Colonic mucosa (tissue), 4 donors: ENCODE data around the gene ABLIM1. TPM values are rescaled to one million over a fixed set of nuclear protein-coding genes. Genes with fewer than 3 reads are reported as not detected.

Experiments used
- DNase-seq: peaks from one replicate; pipeline ENCODE4 v3.0.0-alpha.2; 2020
- H3K27ac ChIP-seq: fragments of 200-600 bp; one replicate; pipeline ENCODE4 v1.8.0; 2021
- H3K27me3 ChIP-seq: fragments of 200-600 bp; one replicate; pipeline ENCODE4 v1.8.0; 2021
- H3K36me3 ChIP-seq: fragments of 200-600 bp; one replicate; pipeline ENCODE4 v1.8.0; 2021
- H3K4me1 ChIP-seq: fragments of 200-600 bp; one replicate; pipeline ENCODE4 v1.8.0; 2021; ENCODE audit warnings: mild to moderate bottlenecking
- H3K4me3 ChIP-seq: fragments of 200-600 bp; one replicate; pipeline ENCODE4 v1.8.0; 2021
- H3K9ac ChIP-seq, 2 donors: one replicate each; pipeline ENCODE4 v1.7.0; 2013; ENCODE audit warnings: control low read depth in 2 of 2, low read depth in 2 of 2, low read length in 2 of 2
- H3K9me3 ChIP-seq: fragments of 200-600 bp; one replicate; pipeline ENCODE4 v1.8.0; 2021
- intact Hi-C: fragments of 100-400 bp; cut with DNase I; formaldehyde crosslinking; loops from one replicate; pipeline ENCODE4 v1.14.1; 2022
- total RNA-seq, 2 donors: library from RNA; stranded (reverse); fragmentation: NEBNext Ultra II Directional in 1 of 2; extraction: Animal tissue kit (Norgen Biotek cat#: 25700) in 1 of 2; gene quantifications; one replicate each; pipeline ENCODE4 v1.2.1, GENCODE V29; 2021
- TF ChIP-seq, protein P1 (sequence below): fragments of 200-600 bp; IDR thresholded peaks from one replicate; pipeline ENCODE4 v1.8.0; 2022; ENCODE audit warnings: antibody characterized with exemption, mild to moderate bottlenecking
- donor health status: healthy.
- donor health status: DM: no; HTN: no; CAD: no.
- donor health status: DM: no; HTN: no; CAD: no.

Gene ABLIM1
- total RNA-seq, 2 donors from 2014 or later, result 118 to 131 TPM

DNA sequence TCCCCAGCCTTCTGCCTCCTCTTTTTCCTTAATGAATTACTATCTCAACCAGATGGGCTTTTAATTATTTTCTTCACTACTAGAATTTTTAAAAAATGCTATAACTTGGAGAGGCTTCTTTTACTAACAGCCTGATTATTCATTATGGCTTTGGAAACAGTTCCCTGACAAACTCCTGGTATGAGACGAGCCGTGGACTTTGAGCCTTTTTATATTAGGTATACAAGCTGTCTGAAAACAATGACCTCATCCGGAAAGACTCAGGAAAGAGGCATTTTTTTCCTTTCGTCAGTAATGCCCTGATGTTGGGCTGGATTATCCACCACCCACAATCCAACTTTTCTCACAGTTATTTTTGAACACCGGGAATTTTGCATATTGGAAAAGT lies 26.7 kb upstream of the ABLIM1 start:
- Histone ChIP-seq H3K4me3 (no peak overlapping the region), H3K9ac (peak overlapping the region in 1 of 2 donors; percentile 52)

GRCh38 chr10:114684084-114684821 lies 26.2 kb upstream of the ABLIM1 start:
- Histone ChIP-seq H3K36me3 (no peaks in the 10 kb centered on the region), H3K27me3 (no peaks in the 10 kb centered on the region), H3K4me3 (peak overlapping the region; percentile 9), H3K9me3 (no peaks in the 10 kb centered on the region), H3K9ac (peak overlapping the region in 1 of 2 donors; percentile 52), H3K4me1 (peaks cover 6% of the 10 kb centered on the region), H3K27ac (peak overlapping the region; percentile 93)
- intact Hi-C loops, result no loop called here
- TF ChIP-seq, protein P1, sequence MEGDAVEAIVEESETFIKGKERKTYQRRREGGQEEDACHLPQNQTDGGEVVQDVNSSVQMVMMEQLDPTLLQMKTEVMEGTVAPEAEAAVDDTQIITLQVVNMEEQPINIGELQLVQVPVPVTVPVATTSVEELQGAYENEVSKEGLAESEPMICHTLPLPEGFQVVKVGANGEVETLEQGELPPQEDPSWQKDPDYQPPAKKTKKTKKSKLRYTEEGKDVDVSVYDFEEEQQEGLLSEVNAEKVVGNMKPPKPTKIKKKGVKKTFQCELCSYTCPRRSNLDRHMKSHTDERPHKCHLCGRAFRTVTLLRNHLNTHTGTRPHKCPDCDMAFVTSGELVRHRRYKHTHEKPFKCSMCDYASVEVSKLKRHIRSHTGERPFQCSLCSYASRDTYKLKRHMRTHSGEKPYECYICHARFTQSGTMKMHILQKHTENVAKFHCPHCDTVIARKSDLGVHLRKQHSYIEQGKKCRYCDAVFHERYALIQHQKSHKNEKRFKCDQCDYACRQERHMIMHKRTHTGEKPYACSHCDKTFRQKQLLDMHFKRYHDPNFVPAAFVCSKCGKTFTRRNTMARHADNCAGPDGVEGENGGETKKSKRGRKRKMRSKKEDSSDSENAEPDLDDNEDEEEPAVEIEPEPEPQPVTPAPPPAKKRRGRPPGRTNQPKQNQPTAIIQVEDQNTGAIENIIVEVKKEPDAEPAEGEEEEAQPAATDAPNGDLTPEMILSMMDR, result no peak
- peak; percentile 79 for DNase-seq

More for the DNA sequence above, 26.7 kb upstream of the ABLIM1 start:
- peaks cover 6% of the 10 kb centered on the region for H3K4me1 ChIP-seq
- H3K36me3 ChIP-seq, result no peaks in the 10 kb centered on the region
- H3K27me3 ChIP-seq, result no peaks in the 10 kb centered on the region
- H3K9me3 ChIP-seq, result no peaks in the 10 kb centered on the region
- peak overlapping the region; percentile 93 for H3K27ac ChIP-seq
- TF ChIP-seq, protein P1, result no peak
- intact Hi-C loops, result no loop called here
- DNase-seq, result peak; percentile 62

- Histone ChIP-seq H3K9me3 (no peaks in the 10 kb centered on the region), H3K4me3 (no peak overlapping the region), H3K36me3 (no peaks in the 10 kb centered on the region), H3K27ac (peak overlapping the region; percentile 93), H3K27me3 (no peaks in the 10 kb centered on the region), H3K9ac (no peak overlapping the region), H3K4me1 (peaks cover 6% of the 10 kb centered on the region)
- intact Hi-C loops, result no loop called here
- TF ChIP-seq, protein P1, result no peak
- DNase-seq, result no peak
These were observed 25.5 kb upstream of the ABLIM1 start for GRCh38 chr10:114683593-114683992.

- no peaks in the 10 kb centered on the region for H3K27me3 ChIP-seq
- no peaks in the 10 kb centered on the region for H3K9me3 ChIP-seq
- peaks cover 6% of the 10 kb centered on the region for H3K4me1 ChIP-seq
- H3K27ac ChIP-seq, result peak overlapping the region; percentile 93
- intact Hi-C loops, result no loop called here
- TF ChIP-seq, protein P1, result no peak
- H3K36me3 ChIP-seq, result no peaks in the 10 kb centered on the region
- no peak overlapping the region for H3K9ac ChIP-seq
- DNase-seq, result no peak
- no peak overlapping the region for H3K4me3 ChIP-seq
These were observed 25.1 kb upstream of the ABLIM1 start for GRCh38 chr10:114683162-114683561.

DNA sequence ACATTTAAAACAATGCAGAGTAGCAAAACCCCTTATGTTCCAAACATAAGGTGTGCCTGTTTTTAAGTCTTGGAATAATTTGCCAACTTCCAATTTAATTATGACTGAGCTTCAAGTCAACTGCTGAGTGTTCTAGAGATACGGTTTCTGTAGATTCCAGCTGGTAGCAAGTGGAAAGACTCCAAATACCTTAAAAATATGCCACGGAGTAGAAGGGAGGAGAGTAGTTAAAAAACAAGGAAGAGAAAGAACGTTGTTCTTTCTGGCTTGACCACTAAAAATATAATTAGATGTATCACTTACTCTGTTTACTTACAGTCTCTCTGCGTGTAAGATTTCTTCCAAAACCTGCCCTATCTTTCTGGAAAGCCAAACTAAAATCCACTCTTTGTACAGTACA lies 24.5 kb upstream of the ABLIM1 start:
- Histone ChIP-seq H3K4me1 (peaks cover 6% of the 10 kb centered on the region), H3K4me3 (no peak overlapping the region), H3K27ac (no peak overlapping the region), H3K9me3 (no peaks in the 10 kb centered on the region), H3K36me3 (no peaks in the 10 kb centered on the region), H3K27me3 (no peaks in the 10 kb centered on the region), H3K9ac (no peak overlapping the region)
- TF ChIP-seq, protein P1, result no peak
- DNase-seq, result no peak
- intact Hi-C loops, result no loop called here
